ENCODE results near the gene RYR1. TPM values are rescaled to one million over a fixed set of nuclear protein-coding genes. Genes with fewer than 3 reads are reported as not detected.
"Not testable (repeated sequence)": the region's sequence is repeated elsewhere in the genome, so short reads cannot be mapped to it uniquely, and the experiment has no call there.

Gene RYR1
- total and polyA plus RNA-seq, 4 donors: 2.8 to 7.6 (median 4.0) TPM

GRCh38 chr19:38555200-38555599, 121.7 kb downstream of the RYR1 start:
- ATAC-seq (ENCODE audit: insufficient read depth, low FRiP score): no peak
- H3K4me1 ChIP-seq (ENCODE audit: control insufficient read depth in 5 of 5, insufficient read depth in 5 of 5, low read length in 5 of 5): peaks cover 0 to 2% (median 0%) of the 10 kb centered on the region in 5 donors
- H3K9ac ChIP-seq (ENCODE audit: insufficient read depth in 1 of 2, low read length in 2 of 2): no peak overlapping the region
- no peaks in the 10 kb centered on the region for H3K36me3 ChIP-seq (ENCODE audit: control insufficient read depth in 4 of 4, insufficient read depth in 4 of 4, low read length in 4 of 4)
- H3K4me3 ChIP-seq: no peak overlapping the region
- no peak overlapping the region for H3K27ac ChIP-seq (ENCODE audit: low read depth in 1 of 2, low read length in 1 of 2)
- no peak for TF ChIP-seq CTCF (IDR thresholded peaks at IDR 0.05; ENCODE audit: control extremely low read depth, extremely low read depth)
- no peaks in the 10 kb centered on the region for H3K9me3 ChIP-seq (ENCODE audit: control insufficient read depth in 4 of 4, insufficient read depth in 3 of 4, low read length in 3 of 4)
- 76 to 81% methylated on average over 8 of the region's 8 CpGs for WGBS, 2 donors
- H3K27me3 ChIP-seq (ENCODE audit: control insufficient read depth in 3 of 3, insufficient read depth in 3 of 3, low read length in 2 of 3): peaks cover 0 to 10% (median 3%) of the 10 kb centered on the region in 3 donors
- DNase-seq: no peak

DNA sequence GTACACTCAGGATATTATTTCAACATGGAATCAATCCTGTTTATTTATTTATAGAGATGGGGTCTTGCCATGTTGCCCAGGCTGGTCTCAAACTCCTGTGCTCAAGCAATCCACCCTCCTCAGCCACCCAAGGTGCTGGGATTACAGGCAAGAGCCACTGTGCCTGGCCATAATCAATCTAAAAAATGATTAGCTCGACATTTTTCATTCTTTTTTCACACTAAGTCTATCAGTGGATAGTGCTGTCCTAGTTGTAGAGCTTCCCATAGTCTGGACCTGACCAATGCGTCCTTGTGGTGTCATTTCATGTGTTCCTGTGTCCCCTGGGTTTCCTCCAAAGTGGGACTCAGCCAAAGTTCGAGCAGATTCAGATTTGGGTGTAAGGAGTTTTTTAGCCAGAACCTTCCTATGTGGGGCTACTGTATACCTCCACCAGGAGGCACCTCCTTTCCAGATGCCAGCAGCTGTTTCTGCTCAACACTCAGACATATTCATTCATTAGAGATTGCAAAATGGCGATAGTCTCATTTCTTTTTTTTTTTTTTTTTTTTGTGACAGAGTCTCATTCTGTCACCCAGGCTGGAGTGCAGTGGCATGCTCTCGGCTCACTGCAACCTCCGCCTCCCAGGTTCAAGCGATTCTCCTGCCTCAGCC, 123.2 kb downstream of the RYR1 start:
- Histone ChIP-seq H3K4me1 (ENCODE audit: control insufficient read depth in 5 of 5, insufficient read depth in 5 of 5, low read length in 5 of 5) (peaks cover 0 to 2% (median 0%) of the 10 kb centered on the region in 5 donors), H3K9ac (ENCODE audit: insufficient read depth in 1 of 2, low read length in 2 of 2) (no peak overlapping the region), H3K27me3 (ENCODE audit: control insufficient read depth in 3 of 3, insufficient read depth in 3 of 3, low read length in 2 of 3) (peaks cover 0 to 6% (median 0%) of the 10 kb centered on the region in 3 donors), H3K36me3 (ENCODE audit: control insufficient read depth in 4 of 4, insufficient read depth in 4 of 4, low read length in 4 of 4) (no peaks in the 10 kb centered on the region), H3K27ac (ENCODE audit: low read depth in 1 of 2, low read length in 1 of 2) (no peak overlapping the region), H3K9me3 (ENCODE audit: control insufficient read depth in 4 of 4, insufficient read depth in 3 of 4, low read length in 3 of 4) (no peaks in the 10 kb centered on the region), H3K4me3 (no peak overlapping the region)
- TF ChIP-seq CTCF (IDR thresholded peaks at IDR 0.05; ENCODE audit: control extremely low read depth, extremely low read depth): no peak
- WGBS, 2 donors: 66 to 78% methylated on average over 7 of the region's 7 CpGs
- ATAC-seq (ENCODE audit: insufficient read depth, low FRiP score): no peak
- DNase-seq: no peak

- H3K4me3 ChIP-seq: no peak overlapping the region
- peaks cover 0 to 2% (median 0%) of the 10 kb centered on the region in 5 donors for H3K4me1 ChIP-seq (ENCODE audit: control insufficient read depth in 5 of 5, insufficient read depth in 5 of 5, low read length in 5 of 5)
- H3K9ac ChIP-seq (ENCODE audit: insufficient read depth in 1 of 2, low read length in 2 of 2): no peak overlapping the region
- H3K9me3 ChIP-seq (ENCODE audit: control insufficient read depth in 4 of 4, insufficient read depth in 3 of 4, low read length in 3 of 4): no peaks in the 10 kb centered on the region
- H3K27ac ChIP-seq (ENCODE audit: low read depth in 1 of 2, low read length in 1 of 2): no peak overlapping the region
- ATAC-seq (ENCODE audit: insufficient read depth, low FRiP score): peak; percentile 50
- peaks cover 0 to 2% (median 0%) of the 10 kb centered on the region in 3 donors for H3K27me3 ChIP-seq (ENCODE audit: control insufficient read depth in 3 of 3, insufficient read depth in 3 of 3, low read length in 2 of 3)
- DNase-seq: no peak
- H3K36me3 ChIP-seq (ENCODE audit: control insufficient read depth in 4 of 4, insufficient read depth in 4 of 4, low read length in 4 of 4): no peaks in the 10 kb centered on the region
- TF ChIP-seq CTCF (IDR thresholded peaks at IDR 0.05; ENCODE audit: control extremely low read depth, extremely low read depth): no peak
- 62 to 67% methylated on average over 12 of the region's 12 CpGs for WGBS, 2 donors
Measured at GRCh38 chr19:38557205-38557799, 123.8 kb downstream of the RYR1 start.

- not testable (repeated sequence) for H3K9me3 ChIP-seq (ENCODE audit: control insufficient read depth in 4 of 4, insufficient read depth in 3 of 4, low read length in 3 of 4); ATAC-seq (ENCODE audit: insufficient read depth, low FRiP score); H3K27me3 ChIP-seq (ENCODE audit: control insufficient read depth in 3 of 3, insufficient read depth in 3 of 3, low read length in 2 of 3); H3K9ac ChIP-seq (ENCODE audit: insufficient read depth in 1 of 2, low read length in 2 of 2); H3K36me3 ChIP-seq (ENCODE audit: control insufficient read depth in 4 of 4, insufficient read depth in 4 of 4, low read length in 4 of 4); DNase-seq; H3K4me3 ChIP-seq; H3K27ac ChIP-seq (ENCODE audit: low read depth in 1 of 2, low read length in 1 of 2); H3K4me1 ChIP-seq (ENCODE audit: control insufficient read depth in 5 of 5, insufficient read depth in 5 of 5, low read length in 5 of 5)
- 92 to 94% methylated on average over 7 of the region's 7 CpGs for WGBS, 2 donors
Measured at GRCh38 chr19:38558933-38559332, 125.4 kb downstream of the RYR1 start.
